HEK293 (cell line): ENCODE data around the gene ZNF345.

Experiments used
- CTCF ChIA-PET: fragments of 350-600 bp; formaldehyde crosslinking; extraction: SDS; loops from one replicate; lab custom pipeline; 2021; ENCODE audit warnings: antibody characterized with exemption; lab: Yijun Ruan, JAX
- POLR2A ChIA-PET: fragments of 300-600 bp; formaldehyde crosslinking; extraction: SDS; loops from one replicate; lab custom pipeline; 2020; ENCODE audit warnings: antibody characterized with exemption, inconsistent platforms; lab: Yijun Ruan, JAX
- H3K27ac ChIP-seq: fragments of 200-500 bp; sonication (Bioruptor generic); 2 replicates; pipeline ENCODE4 v1.5.1; 2014; ENCODE audit warnings: low read depth, low read length, control low read depth, inconsistent platforms; ENCODE audit errors: extremely low read depth
- H3K36me3 ChIP-seq, 2 experiments: fragments of 200-500 bp in 1 of 2; sonication (Bioruptor generic) in 1 of 2; 1 replicate in 1 of 2; 2 replicates in 1 of 2; pipeline ENCODE4 v1.5.1; 2014 to 2017; ENCODE audit warnings: inconsistent platforms in 2 of 2, low read length in 2 of 2; ENCODE audit not compliant: control insufficient read depth in 2 of 2, insufficient read depth in 1 of 2
- H3K4me1 ChIP-seq: fragments of 200-500 bp; sonication (Bioruptor generic); 2 replicates; pipeline ENCODE4 v1.5.1; 2014; ENCODE audit warnings: mild to moderate bottlenecking, low read length, inconsistent platforms; ENCODE audit not compliant: control insufficient read depth, insufficient read depth
- H3K4me3 ChIP-seq: 2 replicates; pipeline ENCODE4 v1.5.1; 2011; ENCODE audit warnings: low read depth, mild to moderate bottlenecking, control low read depth, low read length, moderate library complexity
- H3K9me3 ChIP-seq: fragments of 200-500 bp; sonication (Bioruptor generic); 2 replicates; pipeline ENCODE4 v1.5.1; 2014; ENCODE audit warnings: low read depth, low read length, inconsistent platforms; ENCODE audit not compliant: control insufficient read depth, insufficient read depth
- GLIS1 ChIP-seq: fragments of 450-650 bp; formaldehyde crosslinking; IDR thresholded peaks from 2 replicates; pipeline ENCODE4 v1.5.1; 2016; ENCODE audit warnings: missing biosample characterization, missing genetic modification characterization
- SCRT1 ChIP-seq: fragments of 450-650 bp; formaldehyde crosslinking; IDR thresholded peaks from 2 replicates; pipeline ENCODE4 v1.5.1; 2016; ENCODE audit warnings: missing biosample characterization, missing genetic modification characterization, borderline replicate concordance
- SETDB1 ChIP-seq: IDR thresholded peaks from one replicate; pipeline ENCODE4 v1.6.1; 2017; ENCODE audit warnings: mild to moderate bottlenecking, low read length, moderate library complexity, mixed read lengths; ENCODE audit not compliant: insufficient read length
- TRIM28 ChIP-seq: IDR thresholded peaks from 2 replicates; pipeline ENCODE4 v1.6.1; 2011; ENCODE audit warnings: low read length, control low read depth, borderline replicate concordance
- YY2 ChIP-seq: fragments of 450-650 bp; formaldehyde crosslinking; IDR thresholded peaks from 2 replicates; pipeline ENCODE4 v1.5.1; 2016; ENCODE audit warnings: missing biosample characterization, missing genetic modification characterization
- ZFP69B ChIP-seq: fragments of 450-650 bp; formaldehyde crosslinking; IDR thresholded peaks from 2 replicates; pipeline ENCODE4 v1.5.1; 2016; ENCODE audit warnings: missing biosample characterization, missing genetic modification characterization
- ZNF221 ChIP-seq: fragments of 450-650 bp; formaldehyde crosslinking; IDR thresholded peaks from 2 replicates; pipeline ENCODE4 v1.5.1; 2017; ENCODE audit warnings: missing biosample characterization, missing genetic modification characterization, borderline replicate concordance
- ZNF223 ChIP-seq: fragments of 450-650 bp; formaldehyde crosslinking; IDR thresholded peaks from 2 replicates; pipeline ENCODE4 v1.5.1; 2016; ENCODE audit warnings: missing biosample characterization, missing genetic modification characterization
- ZNF280D ChIP-seq: fragments of 450-650 bp; formaldehyde crosslinking; IDR thresholded peaks from 2 replicates; pipeline ENCODE4 v1.5.1; 2016; ENCODE audit warnings: missing biosample characterization, missing genetic modification characterization
- ZNF341 ChIP-seq: fragments of 450-650 bp; formaldehyde crosslinking; IDR thresholded peaks from 2 replicates; pipeline ENCODE4; 2016; ENCODE audit warnings: low read depth, missing biosample characterization, missing genetic modification characterization
- ZNF366 ChIP-seq: fragments of 450-650 bp; formaldehyde crosslinking; conservative IDR thresholded peaks from 2 replicates; pipeline ENCODE4 v1.5.1; 2016; ENCODE audit warnings: missing biosample characterization, missing genetic modification characterization
- ZNF529 ChIP-seq: fragments of 450-650 bp; formaldehyde crosslinking; IDR thresholded peaks from 2 replicates; pipeline ENCODE4 v1.5.1; 2017; ENCODE audit warnings: missing genetic modification characterization, missing biosample characterization; ENCODE audit not compliant: insufficient replicate concordance
- ZNF544 ChIP-seq: fragments of 450-650 bp; formaldehyde crosslinking; IDR thresholded peaks from 2 replicates; pipeline ENCODE4 v1.5.0; 2017; ENCODE audit warnings: missing biosample characterization, missing genetic modification characterization
- ZNF549 ChIP-seq: fragments of 450-650 bp; IDR thresholded peaks from 2 replicates; pipeline ENCODE4 v1.5.1; 2018; ENCODE audit warnings: missing biosample characterization, missing genetic modification characterization, mild to moderate bottlenecking, inconsistent platforms, moderate library complexity
- ZNF555 ChIP-seq: fragments of 450-650 bp; formaldehyde crosslinking; conservative IDR thresholded peaks from 2 replicates; pipeline ENCODE4 v1.5.1; 2017; ENCODE audit warnings: missing biosample characterization, mild to moderate bottlenecking, missing genetic modification characterization, inconsistent platforms
- ZNF558 ChIP-seq: fragments of 450-650 bp; formaldehyde crosslinking; IDR thresholded peaks from 2 replicates; pipeline ENCODE4 v1.5.1; 2016; ENCODE audit warnings: missing biosample characterization, missing genetic modification characterization
- ZNF571 ChIP-seq: fragments of 450-650 bp; formaldehyde crosslinking; IDR thresholded peaks from 2 replicates; pipeline ENCODE4 v1.5.0; 2017; ENCODE audit warnings: missing biosample characterization, missing genetic modification characterization
- ZNF623 ChIP-seq: fragments of 450-650 bp; formaldehyde crosslinking; IDR thresholded peaks from 2 replicates; pipeline ENCODE4 v1.5.1; 2016; ENCODE audit warnings: missing biosample characterization, missing genetic modification characterization
- ZNF626 ChIP-seq: fragments of 450-650 bp; sonication (Bioruptor Pico); formaldehyde crosslinking; IDR thresholded peaks from 2 replicates; pipeline ENCODE4 v1.5.1; 2018; ENCODE audit warnings: missing biosample characterization, missing genetic modification characterization, inconsistent platforms
- ZNF768 ChIP-seq: fragments of 450-650 bp; formaldehyde crosslinking; IDR thresholded peaks from 2 replicates; pipeline ENCODE4 v1.5.1; 2018; ENCODE audit warnings: missing biosample characterization, mild to moderate bottlenecking, missing genetic modification characterization
- TF ChIP-seq, protein P1 (sequence below): fragments of 450-650 bp; formaldehyde crosslinking; IDR thresholded peaks from 2 replicates; pipeline ENCODE4 v1.5.1; 2016; ENCODE audit warnings: missing biosample characterization, missing genetic modification characterization
- TF ChIP-seq, protein P2 (sequence below): fragments of 450-650 bp; formaldehyde crosslinking; IDR thresholded peaks from 2 replicates; pipeline ENCODE4 v1.5.0; 2017; ENCODE audit warnings: missing biosample characterization, missing genetic modification characterization, borderline replicate concordance

ZNF345 gene

DNA sequence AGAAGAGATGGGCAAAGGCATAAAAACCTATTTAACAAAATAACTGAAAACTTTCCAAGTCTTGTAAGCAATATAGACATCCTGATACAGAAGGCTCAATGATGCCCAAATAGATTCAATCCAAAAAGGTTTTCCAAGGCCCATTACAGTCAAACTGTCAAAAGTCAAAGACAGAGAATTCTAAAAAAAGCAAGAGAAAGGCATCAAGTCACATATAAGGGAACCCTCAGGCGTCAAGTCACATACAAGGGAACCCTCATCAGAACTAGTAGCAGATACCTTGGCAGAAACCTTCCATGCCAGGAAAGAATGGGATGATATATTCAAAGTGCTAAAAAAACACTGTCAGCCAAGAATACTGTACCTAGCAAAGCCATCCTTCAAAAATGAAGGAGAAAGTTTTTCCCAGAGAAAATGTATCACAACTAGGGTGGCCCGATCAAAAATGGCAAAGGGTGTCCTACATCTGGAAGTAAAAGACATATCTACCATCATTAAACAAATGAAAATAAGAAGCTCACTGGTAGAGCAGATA lies 44.2 kb downstream of the ZNF345 start (continued):
- TF ChIP-seq, protein P1, sequence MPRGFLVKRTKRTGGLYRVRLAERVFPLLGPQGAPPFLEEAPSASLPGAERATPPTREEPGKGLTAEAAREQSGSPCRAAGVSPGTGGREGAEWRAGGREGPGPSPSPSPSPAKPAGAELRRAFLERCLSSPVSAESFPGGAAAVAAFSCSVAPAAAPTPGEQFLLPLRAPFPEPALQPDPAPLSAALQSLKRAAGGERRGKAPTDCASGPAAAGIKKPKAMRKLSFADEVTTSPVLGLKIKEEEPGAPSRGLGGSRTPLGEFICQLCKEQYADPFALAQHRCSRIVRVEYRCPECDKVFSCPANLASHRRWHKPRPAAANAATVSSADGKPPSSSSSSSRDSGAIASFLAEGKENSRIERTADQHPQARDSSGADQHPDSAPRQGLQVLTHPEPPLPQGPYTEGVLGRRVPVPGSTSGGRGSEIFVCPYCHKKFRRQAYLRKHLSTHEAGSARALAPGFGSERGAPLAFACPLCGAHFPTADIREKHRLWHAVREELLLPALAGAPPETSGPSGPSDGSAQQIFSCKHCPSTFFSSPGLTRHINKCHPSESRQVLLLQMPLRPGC (tag by site-specific recombination) = no peak
- TF ChIP-seq ZNF626 (tag by site-specific recombination) (peak; percentile 92; the same call in 1 of the 2 replicates), ZNF623 (tag by site-specific recombination) (no peak)
- TF ChIP-seq, protein P2, sequence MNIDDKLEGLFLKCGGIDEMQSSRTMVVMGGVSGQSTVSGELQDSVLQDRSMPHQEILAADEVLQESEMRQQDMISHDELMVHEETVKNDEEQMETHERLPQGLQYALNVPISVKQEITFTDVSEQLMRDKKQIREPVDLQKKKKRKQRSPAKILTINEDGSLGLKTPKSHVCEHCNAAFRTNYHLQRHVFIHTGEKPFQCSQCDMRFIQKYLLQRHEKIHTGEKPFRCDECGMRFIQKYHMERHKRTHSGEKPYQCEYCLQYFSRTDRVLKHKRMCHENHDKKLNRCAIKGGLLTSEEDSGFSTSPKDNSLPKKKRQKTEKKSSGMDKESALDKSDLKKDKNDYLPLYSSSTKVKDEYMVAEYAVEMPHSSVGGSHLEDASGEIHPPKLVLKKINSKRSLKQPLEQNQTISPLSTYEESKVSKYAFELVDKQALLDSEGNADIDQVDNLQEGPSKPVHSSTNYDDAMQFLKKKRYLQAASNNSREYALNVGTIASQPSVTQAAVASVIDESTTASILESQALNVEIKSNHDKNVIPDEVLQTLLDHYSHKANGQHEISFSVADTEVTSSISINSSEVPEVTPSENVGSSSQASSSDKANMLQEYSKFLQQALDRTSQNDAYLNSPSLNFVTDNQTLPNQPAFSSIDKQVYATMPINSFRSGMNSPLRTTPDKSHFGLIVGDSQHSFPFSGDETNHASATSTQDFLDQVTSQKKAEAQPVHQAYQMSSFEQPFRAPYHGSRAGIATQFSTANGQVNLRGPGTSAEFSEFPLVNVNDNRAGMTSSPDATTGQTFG (tag by site-specific recombination) = no peak

GRCh38 chr19:36898422-36898821 lies 47.7 kb downstream of the ZNF345 start:
- TF ChIP-seq SETDB1 (peak; percentile 80), ZNF280D (tag by site-specific recombination) (peak; percentile 99), ZNF549 (0 out of 2 replicates have a peak, but pooled peaks have one; percentile 23), TRIM28 (peak; percentile 61; the same call in 1 of the 2 replicates), ZNF558 (tag by site-specific recombination) (0 out of 2 replicates have a peak, but pooled peaks have one; percentile 21), ZNF571 (tag by site-specific recombination) (no peak), GLIS1 (tag by site-specific recombination) (no peak), ZNF544 (tag by site-specific recombination) (no peak)
- peaks cover 53% of the 10 kb centered on the region for H3K9me3 ChIP-seq
- CTCF ChIA-PET = no interaction called here

GRCh38 chr19:36915992-36916830 lies 65.5 kb downstream of the ZNF345 start, which contains the start of the genes ZNF568 and ZNF829:
Gene ZNF568, plus strand, starts transcription at chr19:36916332. Its CDS starts 6,439 bp downstream, at chr19:36922771.
Gene ZNF829, minus strand, starts transcription at chr19:36916291. Its CDS starts 1,124 bp downstream, at chr19:36915167.
- peak within 1 kb of the TSS; percentile 88 for H3K27ac ChIP-seq
- TF ChIP-seq ZNF768 (tag by site-specific recombination) (no peak), ZNF341 (peak; percentile 57; the same call in 1 of the 2 replicates), ZNF366 (tag by site-specific recombination) (peak; percentile 91), ZNF555 (tag by site-specific recombination) (no peak), ZFP69B (tag by site-specific recombination) (peak; percentile 91), ZNF529 (tag by site-specific recombination) (no peak), SCRT1 (0 out of 2 replicates have a peak, but pooled peaks have one; percentile 18), YY2 (tag by site-specific recombination) (peak; percentile 85), ZNF223 (no peak), ZNF221 (tag by site-specific recombination) (peak; percentile 98; the same call in 1 of the 2 replicates)

More at GRCh38 chr19:36898422-36898821, 47.7 kb downstream of the ZNF345 start:
- Histone ChIP-seq H3K36me3 (peaks cover 92 to 97% of the 10 kb centered on the region in 2 experiments), H3K4me3 (no peak overlapping the region), H3K27ac (no peak overlapping the region), H3K4me1 (no peaks in the 10 kb centered on the region)
- POLR2A ChIA-PET = no interaction called here

More at GRCh38 chr19:36915992-36916830, 65.5 kb downstream of the ZNF345 start, which contains the start of the genes ZNF568 and ZNF829:
- Histone ChIP-seq H3K9me3 (peaks cover 21% of the 10 kb centered on the region), H3K4me1 (0 out of 2 replicates have a peak, but pooled peaks cover 3% of the 10 kb centered on the region), H3K36me3 (peaks cover 69 to 70% of the 10 kb centered on the region in 2 experiments), H3K4me3 (peak within 1 kb of the TSS; percentile 48)
- ChIA-PET POLR2A (interaction anchor here (0.6 to 1.2 kb wide), 4 partner anchors 66 to 344 kb away, joined by 3 to 6 read pairs (median 3); partner anchors contain the start of genes ZNF345 and ZNF420), CTCF (interaction anchor here (0.6 to 1.0 kb wide), 6 partner anchors 10 to 195 kb away, joined by 3 read pairs; no protein-coding TSS in a partner anchor)
